Measurements from ENCODE around the gene CMTM4.

The CMTM4 gene

GRCh38 chr16:66696669-66697630 lies at the start of gene CMTM4:
CMTM4 (minus strand) TSS chr16:66696743; CDS start chr16:66696525, 218 bp downstream.
- DNase-seq: peak; percentile 41

- DNase-seq: no peak
Observed at GRCh38 chr16:66746048-66746447, 49.5 kb upstream of the CMTM4 start.

- DNase-seq: no peak
Observed at GRCh38 chr16:66741950-66742808, 45.6 kb upstream of the CMTM4 start.

GRCh38 chr16:66741169-66741900 lies 44.8 kb upstream of the CMTM4 start:
- peak; percentile 14 for DNase-seq

GRCh38 chr16:66740533-66740932 lies 44.0 kb upstream of the CMTM4 start:
- no peak for DNase-seq

- DNase-seq: peak; percentile 31
Observed at GRCh38 chr16:66740010-66740409, 43.5 kb upstream of the CMTM4 start.

GRCh38 chr16:66735891-66736290 lies 39.3 kb upstream of the CMTM4 start:
- DNase-seq: no peak

- DNase-seq: no peak
Observed at GRCh38 chr16:66731101-66731500, 34.6 kb upstream of the CMTM4 start.

- no peak for DNase-seq
Observed at GRCh38 chr16:66728804-66729203, 32.3 kb upstream of the CMTM4 start.

- peak; percentile 24 for DNase-seq
Observed at GRCh38 chr16:66728117-66728787, 31.7 kb upstream of the CMTM4 start.

GRCh38 chr16:66720766-66721165 lies 24.2 kb upstream of the CMTM4 start:
- DNase-seq: no peak

- DNase-seq: no peak
Observed at GRCh38 chr16:66719246-66719645, 22.7 kb upstream of the CMTM4 start.

GRCh38 chr16:66717776-66718175 lies 21.2 kb upstream of the CMTM4 start:
- DNase-seq: no peak

- peak; percentile 37 for DNase-seq
Observed at GRCh38 chr16:66717112-66717675, 20.7 kb upstream of the CMTM4 start.

GRCh38 chr16:66714654-66715307 lies 18.2 kb upstream of the CMTM4 start:
- no peak for DNase-seq

- DNase-seq: no peak
Observed at GRCh38 chr16:66714062-66714461, 17.5 kb upstream of the CMTM4 start.

GRCh38 chr16:66713076-66713475 lies 16.5 kb upstream of the CMTM4 start:
- DNase-seq: no peak

GRCh38 chr16:66712512-66712911 lies 16.0 kb upstream of the CMTM4 start:
- no peak for DNase-seq

GRCh38 chr16:66711581-66711980 lies 15.0 kb upstream of the CMTM4 start:
- no peak for DNase-seq

- no peak for DNase-seq
Observed at GRCh38 chr16:66706506-66706880, 9.9 kb upstream of the CMTM4 start.

GRCh38 chr16:66705790-66706505 lies 9.4 kb upstream of the CMTM4 start:
- no peak for DNase-seq

Data from SHP77 treated with DMSO at 0.1 percent for 48 hours (cell line).